ENCODE measurements around the gene HEXIM1.
A peak's percentile ranks its signal among the peaks of the same experiment; 100 is the strongest.

The HEXIM1 gene

GRCh38 chr17:45143094-45143670 is 5.1 kb upstream of the HEXIM1 start:
- Histone ChIP-seq H3K4me3 (ENCODE audit: low read length) (peak overlapping the region; percentile 65), H3K4me1 (ENCODE audit: insufficient read depth, low read length) (peaks cover 16% of the 10 kb centered on the region), H3K9ac (ENCODE audit: low read depth, low read length) (no peak overlapping the region)

GRCh38 chr17:45143767-45144198 is 4.5 kb upstream of the HEXIM1 start:
- Histone ChIP-seq H3K9ac (ENCODE audit: low read depth, low read length) (peak overlapping the region; percentile 43), H3K4me3 (ENCODE audit: low read length) (peak overlapping the region; percentile 65), H3K9me3 (ENCODE audit: insufficient read depth, low read depth, low read length) (no peaks in the 10 kb centered on the region), H3K27me3 (ENCODE audit: insufficient read depth, low read length) (no peaks in the 10 kb centered on the region), H3K36me3 (ENCODE audit: insufficient read depth, low read length) (no peaks in the 10 kb centered on the region), H3K27ac (ENCODE audit: low read depth, low read length) (peak overlapping the region; percentile 62; the same call in 1 of the 2 replicates), H3K4me1 (ENCODE audit: insufficient read depth, low read length) (peaks cover 16% of the 10 kb centered on the region)
- 4% methylated on average over 19 of the region's 21 CpGs for WGBS

More at GRCh38 chr17:45143094-45143670, 5.1 kb upstream of the HEXIM1 start:
- 45% methylated on average over 13 of the region's 13 CpGs for WGBS
- no peaks in the 10 kb centered on the region for H3K9me3 ChIP-seq (ENCODE audit: insufficient read depth, low read depth, low read length)
- H3K36me3 ChIP-seq (ENCODE audit: insufficient read depth, low read length): no peaks in the 10 kb centered on the region
- peak overlapping the region; percentile 62; the same call in 1 of the 2 replicates for H3K27ac ChIP-seq (ENCODE audit: low read depth, low read length)
- no peaks in the 10 kb centered on the region for H3K27me3 ChIP-seq (ENCODE audit: insufficient read depth, low read length)

GRCh38 chr17:45144199-45145034 is 3.9 kb upstream of the HEXIM1 start:
- peak overlapping the region; percentile 65 for H3K4me3 ChIP-seq (ENCODE audit: low read length)
- no peaks in the 10 kb centered on the region for H3K27me3 ChIP-seq (ENCODE audit: insufficient read depth, low read length)
- H3K4me1 ChIP-seq (ENCODE audit: insufficient read depth, low read length): peaks cover 16% of the 10 kb centered on the region
- 19% methylated on average over 71 of the region's 71 CpGs for WGBS
- no peaks in the 10 kb centered on the region for H3K9me3 ChIP-seq (ENCODE audit: insufficient read depth, low read depth, low read length)
- H3K27ac ChIP-seq (ENCODE audit: low read depth, low read length): peak overlapping the region; percentile 62; the same call in 1 of the 2 replicates
- H3K36me3 ChIP-seq (ENCODE audit: insufficient read depth, low read length): no peaks in the 10 kb centered on the region
- H3K9ac ChIP-seq (ENCODE audit: low read depth, low read length): peak overlapping the region; percentile 43

GRCh38 chr17:45145035-45145389 is 3.3 kb upstream of the HEXIM1 start:
- H3K9ac ChIP-seq (ENCODE audit: low read depth, low read length): peak overlapping the region; percentile 35; the same call in 1 of the 2 replicates
- no peaks in the 10 kb centered on the region for H3K36me3 ChIP-seq (ENCODE audit: insufficient read depth, low read length)
- H3K4me1 ChIP-seq (ENCODE audit: insufficient read depth, low read length): peaks cover 16% of the 10 kb centered on the region
- no peak overlapping the region for H3K27ac ChIP-seq (ENCODE audit: low read depth, low read length)
- H3K9me3 ChIP-seq (ENCODE audit: insufficient read depth, low read depth, low read length): no peaks in the 10 kb centered on the region
- peak overlapping the region; percentile 65 for H3K4me3 ChIP-seq (ENCODE audit: low read length)
- WGBS: 77% methylated on average over 8 of the region's 8 CpGs
- no peaks in the 10 kb centered on the region for H3K27me3 ChIP-seq (ENCODE audit: insufficient read depth, low read length)

- no peak overlapping the region for H3K27ac ChIP-seq (ENCODE audit: low read depth, low read length)
- no peaks in the 10 kb centered on the region for H3K9me3 ChIP-seq (ENCODE audit: insufficient read depth, low read depth, low read length)
- 93% methylated on average over 10 of the region's 10 CpGs for WGBS
- peaks cover 24% of the 10 kb centered on the region for H3K4me1 ChIP-seq (ENCODE audit: insufficient read depth, low read length)
- no peak overlapping the region for H3K4me3 ChIP-seq (ENCODE audit: low read length)
- no peak overlapping the region for H3K9ac ChIP-seq (ENCODE audit: low read depth, low read length)
- H3K36me3 ChIP-seq (ENCODE audit: insufficient read depth, low read length): no peaks in the 10 kb centered on the region
- no peaks in the 10 kb centered on the region for H3K27me3 ChIP-seq (ENCODE audit: insufficient read depth, low read length)
Observed at GRCh38 chr17:45146166-45146565, 2.1 kb upstream of the HEXIM1 start.

GRCh38 chr17:45146592-45146889 is 1.7 kb upstream of the HEXIM1 start:
- Histone ChIP-seq H3K4me3 (ENCODE audit: low read length) (peak overlapping the region; percentile 82; the same call in 1 of the 2 replicates), H3K27ac (ENCODE audit: low read depth, low read length) (no peak overlapping the region), H3K4me1 (ENCODE audit: insufficient read depth, low read length) (peaks cover 28% of the 10 kb centered on the region), H3K36me3 (ENCODE audit: insufficient read depth, low read length) (no peaks in the 10 kb centered on the region), H3K9ac (ENCODE audit: low read depth, low read length) (no peak overlapping the region; the same call in 1 of the 2 replicates), H3K9me3 (ENCODE audit: insufficient read depth, low read depth, low read length) (no peaks in the 10 kb centered on the region), H3K27me3 (ENCODE audit: insufficient read depth, low read length) (no peaks in the 10 kb centered on the region)
- WGBS: 90% methylated on average over 4 of the region's 4 CpGs

- Histone ChIP-seq H3K9me3 (ENCODE audit: insufficient read depth, low read depth, low read length) (no peaks in the 10 kb centered on the region), H3K27me3 (ENCODE audit: insufficient read depth, low read length) (no peaks in the 10 kb centered on the region), H3K36me3 (ENCODE audit: insufficient read depth, low read length) (no peaks in the 10 kb centered on the region), H3K9ac (ENCODE audit: low read depth, low read length) (peak overlapping the region; percentile 98), H3K4me3 (ENCODE audit: low read length) (peak overlapping the region; percentile 82), H3K27ac (ENCODE audit: low read depth, low read length) (peak overlapping the region; percentile 98), H3K4me1 (ENCODE audit: insufficient read depth, low read length) (peaks cover 28% of the 10 kb centered on the region)
- WGBS: 23% methylated on average over 29 of the region's 29 CpGs
Observed at GRCh38 chr17:45146890-45147580, 1.2 kb upstream of the HEXIM1 start.

- WGBS: 0% methylated on average over 36 of the region's 38 CpGs
- H3K4me1 ChIP-seq (ENCODE audit: insufficient read depth, low read length): peaks cover 28% of the 10 kb centered on the region
Observed at GRCh38 chr17:45147581-45148182, 593 bp upstream of the HEXIM1 start.

GRCh38 chr17:45149037-45149668 is 878 bp downstream of the HEXIM1 start:
- H3K4me3 ChIP-seq (ENCODE audit: low read length): peak overlapping the region; percentile 84
- no peaks in the 10 kb centered on the region for H3K9me3 ChIP-seq (ENCODE audit: insufficient read depth, low read depth, low read length)
- WGBS: under 1% methylated on average over 32 of the region's 32 CpGs
- H3K9ac ChIP-seq (ENCODE audit: low read depth, low read length): peak overlapping the region; percentile 64
- no peaks in the 10 kb centered on the region for H3K27me3 ChIP-seq (ENCODE audit: insufficient read depth, low read length)
- H3K36me3 ChIP-seq (ENCODE audit: insufficient read depth, low read length): no peaks in the 10 kb centered on the region
- peaks cover 22% of the 10 kb centered on the region for H3K4me1 ChIP-seq (ENCODE audit: insufficient read depth, low read length)
- peak overlapping the region; percentile 48; the same call in 1 of the 2 replicates for H3K27ac ChIP-seq (ENCODE audit: low read depth, low read length)

More at GRCh38 chr17:45147581-45148182, 593 bp upstream of the HEXIM1 start:
- no peaks in the 10 kb centered on the region for H3K9me3 ChIP-seq (ENCODE audit: insufficient read depth, low read depth, low read length)
- no peaks in the 10 kb centered on the region for H3K27me3 ChIP-seq (ENCODE audit: insufficient read depth, low read length)
- H3K4me3 ChIP-seq (ENCODE audit: low read length): peak overlapping the region; percentile 82
- peak overlapping the region; percentile 98 for H3K9ac ChIP-seq (ENCODE audit: low read depth, low read length)
- H3K27ac ChIP-seq (ENCODE audit: low read depth, low read length): peak overlapping the region; percentile 98
- no peaks in the 10 kb centered on the region for H3K36me3 ChIP-seq (ENCODE audit: insufficient read depth, low read length)
